Prostate gland (tissue), 2 donors: ENCODE results near the gene MMP11.

ENCODE experiments used
- CTCF ChIP-seq, 4 experiments: fragments of 200-600 bp in 2 of 4; fragments of 450-650 bp in 2 of 4; sonication (generic) in 2 of 4; IDR thresholded peaks; 1 replicate in 3 of 4; 2 replicates in 1 of 4; pipeline ENCODE4 v1.5.1; 2016 to 2019; ENCODE audit warnings: antibody characterized with exemption in 4 of 4, mild to moderate bottlenecking in 2 of 4, moderate library complexity in 2 of 4
- POLR2AphosphoS5 ChIP-seq: sonication (generic); formaldehyde crosslinking; IDR thresholded peaks from one replicate; pipeline ENCODE4 v1.6.1; 2017; ENCODE audit warnings: antibody characterized with exemption

- no peak for TF ChIP-seq CTCF (IDR thresholded peaks at IDR 0.05)
- TF ChIP-seq POLR2AphosphoS5 = no peak
Observed at GRCh38 chr22:23749841-23750301, 22.8 kb upstream of the MMP11 start.
